ENCODE results near the gene HYAL3.

DNA sequence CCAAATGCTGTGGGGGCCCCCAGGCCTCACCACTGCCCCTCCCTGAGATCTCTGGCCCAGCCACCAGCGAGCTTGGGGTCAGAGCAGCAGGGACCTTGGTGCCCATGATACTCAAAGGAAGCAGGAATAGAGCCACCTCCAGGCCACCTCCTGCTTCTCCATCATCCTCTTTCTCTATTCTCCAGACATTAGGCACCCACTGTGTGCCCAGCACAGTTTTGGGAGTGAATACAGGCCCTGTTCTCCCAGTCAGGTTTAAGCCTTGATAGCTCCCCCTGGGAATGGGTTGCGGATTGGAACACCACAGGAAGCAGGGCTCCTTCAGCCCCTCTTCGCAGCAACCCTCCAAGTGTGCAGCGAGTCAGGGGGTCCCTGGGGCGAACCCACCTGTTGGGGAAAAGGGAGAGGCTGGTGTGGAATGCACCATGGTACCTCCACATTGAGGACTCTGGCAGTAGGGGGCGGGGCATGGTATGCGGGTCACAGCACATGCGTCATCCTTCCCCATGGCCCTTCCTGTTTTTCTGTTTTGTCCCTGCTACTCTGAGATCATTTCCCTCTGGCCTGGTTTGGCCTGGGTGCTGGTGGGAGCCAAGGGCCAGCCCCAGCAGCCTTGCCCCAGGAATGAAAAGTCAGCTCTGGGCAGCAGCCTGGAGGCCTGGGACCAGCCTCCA, 44.5 kb downstream of the HYAL3 start:
- TF ChIP-seq, protein P1, sequence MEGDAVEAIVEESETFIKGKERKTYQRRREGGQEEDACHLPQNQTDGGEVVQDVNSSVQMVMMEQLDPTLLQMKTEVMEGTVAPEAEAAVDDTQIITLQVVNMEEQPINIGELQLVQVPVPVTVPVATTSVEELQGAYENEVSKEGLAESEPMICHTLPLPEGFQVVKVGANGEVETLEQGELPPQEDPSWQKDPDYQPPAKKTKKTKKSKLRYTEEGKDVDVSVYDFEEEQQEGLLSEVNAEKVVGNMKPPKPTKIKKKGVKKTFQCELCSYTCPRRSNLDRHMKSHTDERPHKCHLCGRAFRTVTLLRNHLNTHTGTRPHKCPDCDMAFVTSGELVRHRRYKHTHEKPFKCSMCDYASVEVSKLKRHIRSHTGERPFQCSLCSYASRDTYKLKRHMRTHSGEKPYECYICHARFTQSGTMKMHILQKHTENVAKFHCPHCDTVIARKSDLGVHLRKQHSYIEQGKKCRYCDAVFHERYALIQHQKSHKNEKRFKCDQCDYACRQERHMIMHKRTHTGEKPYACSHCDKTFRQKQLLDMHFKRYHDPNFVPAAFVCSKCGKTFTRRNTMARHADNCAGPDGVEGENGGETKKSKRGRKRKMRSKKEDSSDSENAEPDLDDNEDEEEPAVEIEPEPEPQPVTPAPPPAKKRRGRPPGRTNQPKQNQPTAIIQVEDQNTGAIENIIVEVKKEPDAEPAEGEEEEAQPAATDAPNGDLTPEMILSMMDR (IDR thresholded peaks at IDR 0.05), result no peak
- TF ChIP-seq POLR2A (IDR thresholded peaks at IDR 0.05), result no peak
